Measurements from ENCODE around the gene TACR2.

Gene TACR2

GRCh38 chr10:69364232-69364940 lies 52.3 kb downstream of the TACR2 start:
- DNase-seq: no peak

GRCh38 chr10:69363666-69364065 lies 53.1 kb downstream of the TACR2 start:
- DNase-seq: no peak

GRCh38 chr10:69362471-69362954 lies 54.2 kb downstream of the TACR2 start:
- no peak for DNase-seq

GRCh38 chr10:69361303-69361614 lies 55.5 kb downstream of the TACR2 start:
- no peak for DNase-seq

- DNase-seq: peak; percentile 83
Observed at GRCh38 chr10:69360485-69361302, 56.0 kb downstream of the TACR2 start.

GRCh38 chr10:69359594-69359993 lies 57.1 kb downstream of the TACR2 start:
- no peak for DNase-seq

GRCh38 chr10:69359148-69359547 lies 57.6 kb downstream of the TACR2 start:
- DNase-seq: peak; percentile 32

GRCh38 chr10:69358148-69358795 lies 58.4 kb downstream of the TACR2 start:
- DNase-seq: no peak

GRCh38 chr10:69356187-69356586 lies 60.5 kb downstream of the TACR2 start:
- DNase-seq: no peak

- no peak for DNase-seq
Observed at GRCh38 chr10:69353977-69354635, 62.6 kb downstream of the TACR2 start.
